GM19438 (cell line): Measurements from ENCODE around the gene CRKL.
"Not testable (repeated sequence)": the region's sequence is repeated elsewhere in the genome, so short reads cannot be mapped to it uniquely, and the experiment has no call there.

Experiments used
- ATAC-seq: cut with Tn5 transposase; IDR thresholded peaks from one replicate; pipeline ENCODE4 v1.9.1; 2021; ENCODE audit warnings: low read depth; ENCODE audit not compliant: unreplicated experiment

CRKL gene

GRCh38 chr22:20901093-20902033 is 15.8 kb upstream of the CRKL start:
- ATAC-seq: not testable (repeated sequence)

GRCh38 chr22:20903093-20903492 is 14.1 kb upstream of the CRKL start:
- ATAC-seq: no peak

GRCh38 chr22:20904008-20904979 is 12.9 kb upstream of the CRKL start:
- ATAC-seq: no peak

- no peak for ATAC-seq
Measured at GRCh38 chr22:20904980-20905355, 12.2 kb upstream of the CRKL start.

- no peak for ATAC-seq
Measured at GRCh38 chr22:20905415-20906386, 11.5 kb upstream of the CRKL start.

GRCh38 chr22:20906387-20906767 is 10.8 kb upstream of the CRKL start:
- ATAC-seq: no peak

- ATAC-seq: not testable (repeated sequence)
Measured at GRCh38 chr22:20908717-20909116, 8.5 kb upstream of the CRKL start.

GRCh38 chr22:20909543-20910303 is 7.5 kb upstream of the CRKL start:
- ATAC-seq: no peak

GRCh38 chr22:20912494-20912893 is 4.7 kb upstream of the CRKL start:
- no peak for ATAC-seq

GRCh38 chr22:20918663-20919218 is 1.5 kb downstream of the CRKL start:
- no peak for ATAC-seq

- ATAC-seq: no peak
Measured at GRCh38 chr22:20919718-20920117, 2.5 kb downstream of the CRKL start.

- ATAC-seq: no peak
Measured at GRCh38 chr22:20920881-20921203, 3.6 kb downstream of the CRKL start.

GRCh38 chr22:20922141-20922751 is 5.0 kb downstream of the CRKL start:
- no peak for ATAC-seq

- ATAC-seq: no peak
Measured at GRCh38 chr22:20926243-20926642, 9.0 kb downstream of the CRKL start.

GRCh38 chr22:20927940-20928572 is 10.8 kb downstream of the CRKL start:
- ATAC-seq: no peak

- ATAC-seq: no peak
Measured at GRCh38 chr22:20928573-20928967, 11.4 kb downstream of the CRKL start.

GRCh38 chr22:20930004-20930403 is 12.8 kb downstream of the CRKL start:
- no peak for ATAC-seq

GRCh38 chr22:20930435-20930834 is 13.2 kb downstream of the CRKL start:
- not testable (repeated sequence) for ATAC-seq
